A673 (cell line): ENCODE measurements around the gene CAPZB.

ENCODE experiments used
- EZH2 ChIP-seq: fragments of 200-600 bp; sonication (generic); IDR thresholded peaks from 2 replicates; pipeline ENCODE4 v1.6.1; 2017; ENCODE audit warnings: borderline replicate concordance, low read depth, mild to moderate bottlenecking, mixed read lengths, antibody characterized with exemption, low read length; ENCODE audit not compliant: poor library complexity, severe bottlenecking
- TF ChIP-seq, protein P1 (sequence below): fragments of 300-800, 200-600 bp; sonication (generic); conservative IDR thresholded peaks from 2 replicates; pipeline ENCODE4 v1.5.1; 2017; ENCODE audit warnings: low read depth, mild to moderate bottlenecking, antibody characterized with exemption, low read length, moderate library complexity, mixed read lengths

- TF ChIP-seq, protein P1, sequence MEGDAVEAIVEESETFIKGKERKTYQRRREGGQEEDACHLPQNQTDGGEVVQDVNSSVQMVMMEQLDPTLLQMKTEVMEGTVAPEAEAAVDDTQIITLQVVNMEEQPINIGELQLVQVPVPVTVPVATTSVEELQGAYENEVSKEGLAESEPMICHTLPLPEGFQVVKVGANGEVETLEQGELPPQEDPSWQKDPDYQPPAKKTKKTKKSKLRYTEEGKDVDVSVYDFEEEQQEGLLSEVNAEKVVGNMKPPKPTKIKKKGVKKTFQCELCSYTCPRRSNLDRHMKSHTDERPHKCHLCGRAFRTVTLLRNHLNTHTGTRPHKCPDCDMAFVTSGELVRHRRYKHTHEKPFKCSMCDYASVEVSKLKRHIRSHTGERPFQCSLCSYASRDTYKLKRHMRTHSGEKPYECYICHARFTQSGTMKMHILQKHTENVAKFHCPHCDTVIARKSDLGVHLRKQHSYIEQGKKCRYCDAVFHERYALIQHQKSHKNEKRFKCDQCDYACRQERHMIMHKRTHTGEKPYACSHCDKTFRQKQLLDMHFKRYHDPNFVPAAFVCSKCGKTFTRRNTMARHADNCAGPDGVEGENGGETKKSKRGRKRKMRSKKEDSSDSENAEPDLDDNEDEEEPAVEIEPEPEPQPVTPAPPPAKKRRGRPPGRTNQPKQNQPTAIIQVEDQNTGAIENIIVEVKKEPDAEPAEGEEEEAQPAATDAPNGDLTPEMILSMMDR = no peak
- TF ChIP-seq EZH2 = no peak
These were observed 100.1 kb downstream of the CAPZB start for GRCh38 chr1:19385221-19385620.
